Sigmoid colon (tissue), 7 donors: ENCODE results near the gene LMAN2L. TPM values are rescaled to one million over a fixed set of nuclear protein-coding genes. Genes with fewer than 3 reads are reported as not detected.

Experiments used
- DNase-seq: peaks from one replicate; pipeline ENCODE4 v3.0.0-alpha.2; 2019
- H3K27ac ChIP-seq, 4 donors: fragments of 200-600 bp; sonication (generic); one replicate each; pipeline ENCODE4 v1.5.1; 2016 to 2019; ENCODE audit warnings: mild to moderate bottlenecking in 1 of 4
- H3K27me3 ChIP-seq, 3 donors: fragments of 200-600 bp; sonication (generic); one replicate each; pipeline ENCODE4 v1.5.1; 2019; ENCODE audit warnings: mild to moderate bottlenecking in 1 of 3
- H3K36me3 ChIP-seq, 4 donors: fragments of 200-600 bp; sonication (generic); one replicate each; pipeline ENCODE4 v1.5.1; 2016 to 2019
- H3K4me1 ChIP-seq, 4 donors: fragments of 200-600 bp; sonication (generic); one replicate each; pipeline ENCODE4 v1.5.1; 2017 to 2019
- H3K4me3 ChIP-seq, 4 donors: fragments of 200-600 bp; sonication (generic); one replicate each; pipeline ENCODE4 v1.5.1; 2017 to 2019; ENCODE audit warnings: mild to moderate bottlenecking in 2 of 4, moderate library complexity in 1 of 4
- H3K9me3 ChIP-seq, 4 donors: fragments of 200-600 bp in 3 of 4; sonication (generic) in 3 of 4; one replicate each; pipeline versions ENCODE4 v1.5.1 to v1.6.1; 2013 to 2019
- CTCF ChIP-seq, 4 experiments: fragments of 450-650 bp in 3 of 4; fragments of 200-600 bp in 1 of 4; IDR thresholded peaks; one replicate each; pipeline ENCODE4 v1.5.1; 2016 to 2019; ENCODE audit warnings: antibody characterized with exemption in 4 of 4, mild to moderate bottlenecking in 3 of 4, moderate library complexity in 2 of 4
- EP300 ChIP-seq, 4 donors: sonication (generic); formaldehyde crosslinking; IDR thresholded peaks; one replicate each; pipeline ENCODE4 v1.6.1; 2017; ENCODE audit warnings: antibody characterized with exemption in 4 of 4
- POLR2A ChIP-seq, 2 donors: fragments of 450-650 bp; IDR thresholded peaks; one replicate each; pipeline ENCODE4 v1.6.1; 2016; ENCODE audit warnings: antibody characterized with exemption in 2 of 2, mild to moderate bottlenecking in 2 of 2, moderate library complexity in 2 of 2
- POLR2AphosphoS5 ChIP-seq, 4 donors: sonication (generic); formaldehyde crosslinking; IDR thresholded peaks; one replicate each; pipeline ENCODE4 v1.6.1; 2017; ENCODE audit warnings: antibody characterized with exemption in 4 of 4
- WGBS, 2 donors: extraction: QIAGEN DNeasy Blood & Tissue Kit; methylation state at CpG; one replicate each; pipeline ENCODE4 v1.1.7; 2013; 5-methylcytosine and 5-hydroxymethylcytosine counted together
- intact Hi-C: fragments of 100-400 bp; cut with DNase I; formaldehyde crosslinking; loops from one replicate; pipeline ENCODE4 v1.15.1; 2023
- polyA plus RNA-seq, 3 donors: library from polyadenylated mRNA; stranded (reverse); fragments of 200-250 nt; gene quantifications; one replicate each; pipeline ENCODE4 v1.2.3, GENCODE V29; 2013
- total RNA-seq, 4 donors: library from RNA; depleted of rRNA; stranded (reverse); fragments of >200 nt; gene quantifications; one replicate each; pipeline ENCODE4 v1.1.0, GENCODE V29; 2016
- donor health status: healthy with polysubstance abuse.
- donor health status: Bipolar disorder and iron deficiency.
- donor health status: healthy.

Gene LMAN2L
- total and polyA plus RNA-seq, 7 donors = 3.6 to 23.2 (median 14.0) TPM

DNA sequence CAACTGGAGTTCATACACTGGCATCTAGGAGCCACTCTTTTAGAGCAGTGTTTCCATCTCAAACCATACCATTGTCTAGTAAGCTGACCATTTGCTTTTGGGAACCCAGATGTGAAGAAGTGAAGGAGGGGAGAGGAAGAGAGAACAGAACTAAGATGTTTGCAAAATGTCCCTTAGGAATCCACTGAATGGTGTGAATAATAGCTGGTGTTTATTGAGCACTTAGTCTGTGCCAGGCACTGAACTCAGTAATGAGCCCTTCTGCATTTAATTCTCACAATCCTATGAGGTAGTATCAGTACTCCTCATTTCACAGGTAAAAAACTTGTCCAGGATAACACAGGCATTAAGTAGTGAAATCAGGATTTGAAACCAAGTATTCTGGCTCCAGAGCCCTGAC is 23.5 kb downstream of the LMAN2L start:
- Histone ChIP-seq H3K4me1 (no peaks in the 10 kb centered on the region), H3K27ac (no peak overlapping the region), H3K36me3 (peaks cover 8 to 49% (median 10%) of the 10 kb centered on the region in 4 donors), H3K9me3 (no peaks in the 10 kb centered on the region), H3K27me3 (no peaks in the 10 kb centered on the region), H3K4me3 (no peak overlapping the region)
- intact Hi-C loops = no loop called here
- no peak for DNase-seq
- TF ChIP-seq EP300 (IDR thresholded peaks at IDR 0.05) = no peak
- no peak for TF ChIP-seq POLR2AphosphoS5 (IDR thresholded peaks at IDR 0.05)
- no peak for TF ChIP-seq POLR2A (IDR thresholded peaks at IDR 0.05)
- no peak for TF ChIP-seq CTCF (IDR thresholded peaks at IDR 0.05)

GRCh38 chr2:96715658-96716057 is 24.2 kb downstream of the LMAN2L start:
- TF ChIP-seq EP300 (IDR thresholded peaks at IDR 0.05) = no peak
- TF ChIP-seq POLR2AphosphoS5 (IDR thresholded peaks at IDR 0.05) = no peak
- TF ChIP-seq CTCF (IDR thresholded peaks at IDR 0.05) = no peak
- no peak for TF ChIP-seq POLR2A (IDR thresholded peaks at IDR 0.05)
- intact Hi-C loops = no loop called here
- Histone ChIP-seq H3K27me3 (no peaks in the 10 kb centered on the region), H3K9me3 (no peaks in the 10 kb centered on the region), H3K36me3 (peaks cover 15 to 56% (median 18%) of the 10 kb centered on the region in 4 donors), H3K4me1 (no peaks in the 10 kb centered on the region), H3K27ac (no peak overlapping the region), H3K4me3 (no peak overlapping the region)
- 47 to 79% methylated on average over 5 of the region's 5 CpGs for WGBS, 2 donors
- no peak for DNase-seq

DNA sequence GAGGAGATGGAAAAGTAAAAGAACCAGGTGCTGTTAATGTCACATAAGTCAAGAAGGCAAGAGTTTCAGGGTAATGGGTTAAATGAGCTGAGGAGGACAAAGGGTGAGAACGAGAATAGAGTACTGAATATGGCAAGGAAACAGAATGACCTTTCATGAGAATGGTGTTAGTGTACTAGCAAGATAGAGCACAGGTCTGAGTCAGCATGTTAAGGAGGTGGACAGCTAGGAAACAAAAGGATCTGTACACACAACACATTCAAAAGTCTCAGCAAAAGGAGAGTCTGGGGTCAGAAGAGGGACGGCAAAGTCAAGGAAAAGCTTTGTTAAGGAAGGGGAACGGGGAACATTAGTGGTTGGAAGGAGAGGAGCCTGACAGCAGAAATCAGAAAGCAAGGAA is 28.9 kb downstream of the LMAN2L start:
- Histone ChIP-seq H3K27ac (no peak overlapping the region), H3K36me3 (peaks cover 35 to 84% (median 49%) of the 10 kb centered on the region in 4 donors), H3K9me3 (no peaks in the 10 kb centered on the region), H3K4me1 (no peaks in the 10 kb centered on the region), H3K4me3 (no peak overlapping the region), H3K27me3 (no peaks in the 10 kb centered on the region)
- DNase-seq = no peak
- 91 to 93% methylated on average over 3 of the region's 3 CpGs for WGBS, 2 donors
- intact Hi-C loops = no loop called here
- TF ChIP-seq POLR2AphosphoS5 (IDR thresholded peaks at IDR 0.05) (no peak), POLR2A (IDR thresholded peaks at IDR 0.05) (no peak), CTCF (IDR thresholded peaks at IDR 0.05) (no peak), EP300 (IDR thresholded peaks at IDR 0.05) (no peak)

DNA sequence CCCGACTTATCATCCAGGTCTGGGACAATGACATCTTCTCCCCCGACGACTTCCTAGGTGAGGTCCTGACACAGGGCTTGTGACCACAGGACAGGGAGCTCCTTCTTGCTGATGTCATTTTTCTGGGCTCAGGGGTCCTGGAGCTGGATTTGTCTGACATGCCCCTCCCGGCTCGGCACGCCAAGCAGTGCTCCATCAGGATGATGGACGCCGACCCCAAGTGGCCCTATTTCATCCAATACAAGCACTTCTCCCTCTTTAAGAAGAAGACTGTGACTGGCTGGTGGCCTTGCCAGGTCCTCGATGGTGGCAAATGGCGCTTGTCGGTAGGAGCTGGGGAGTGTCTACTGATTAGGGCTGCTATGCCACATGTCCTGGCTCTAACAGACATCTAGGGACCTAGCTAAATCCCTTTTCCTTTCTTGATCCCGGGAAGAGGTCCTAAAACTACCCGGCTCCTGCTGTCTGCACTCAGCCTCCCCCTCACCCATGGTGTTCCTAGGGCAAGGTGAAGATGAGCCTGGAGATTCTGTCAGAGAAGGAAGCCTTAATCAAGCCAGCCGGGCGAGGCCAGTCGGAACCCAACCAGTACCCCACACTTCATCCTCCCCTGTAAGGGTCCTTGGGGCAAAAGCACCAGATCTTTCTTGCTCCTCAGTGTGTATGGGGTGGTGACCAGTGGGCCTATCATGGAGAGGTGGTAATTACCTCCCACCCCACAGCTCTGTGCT is 36.7 kb downstream of the LMAN2L start:
- Histone ChIP-seq H3K4me3 (no peak overlapping the region), H3K36me3 (peaks cover 20 to 58% (median 22%) of the 10 kb centered on the region in 4 donors), H3K9me3 (no peaks in the 10 kb centered on the region), H3K27me3 (no peaks in the 10 kb centered on the region), H3K4me1 (no peaks in the 10 kb centered on the region), H3K27ac (no peak overlapping the region)
- intact Hi-C loops = no loop called here
- 97 to 98% methylated on average over 16 of the region's 16 CpGs for WGBS, 2 donors
- peak; percentile 54 for DNase-seq
- no peak for TF ChIP-seq POLR2AphosphoS5 (IDR thresholded peaks at IDR 0.05)
- TF ChIP-seq POLR2A (IDR thresholded peaks at IDR 0.05) = no peak
- no peak for TF ChIP-seq CTCF (IDR thresholded peaks at IDR 0.05)
- TF ChIP-seq EP300 (IDR thresholded peaks at IDR 0.05) = no peak
